ENCODE results near the gene CCR7. TPM values are rescaled to one million over a fixed set of nuclear protein-coding genes. Genes with fewer than 3 reads are reported as not detected.
A peak's percentile ranks its signal among the peaks of the same experiment; 100 is the strongest.

Gene CCR7
- total RNA-seq, 6 experiments from 2014 or later: 0.12 to 0.58 (median 0.28) TPM; not detected in 2

DNA sequence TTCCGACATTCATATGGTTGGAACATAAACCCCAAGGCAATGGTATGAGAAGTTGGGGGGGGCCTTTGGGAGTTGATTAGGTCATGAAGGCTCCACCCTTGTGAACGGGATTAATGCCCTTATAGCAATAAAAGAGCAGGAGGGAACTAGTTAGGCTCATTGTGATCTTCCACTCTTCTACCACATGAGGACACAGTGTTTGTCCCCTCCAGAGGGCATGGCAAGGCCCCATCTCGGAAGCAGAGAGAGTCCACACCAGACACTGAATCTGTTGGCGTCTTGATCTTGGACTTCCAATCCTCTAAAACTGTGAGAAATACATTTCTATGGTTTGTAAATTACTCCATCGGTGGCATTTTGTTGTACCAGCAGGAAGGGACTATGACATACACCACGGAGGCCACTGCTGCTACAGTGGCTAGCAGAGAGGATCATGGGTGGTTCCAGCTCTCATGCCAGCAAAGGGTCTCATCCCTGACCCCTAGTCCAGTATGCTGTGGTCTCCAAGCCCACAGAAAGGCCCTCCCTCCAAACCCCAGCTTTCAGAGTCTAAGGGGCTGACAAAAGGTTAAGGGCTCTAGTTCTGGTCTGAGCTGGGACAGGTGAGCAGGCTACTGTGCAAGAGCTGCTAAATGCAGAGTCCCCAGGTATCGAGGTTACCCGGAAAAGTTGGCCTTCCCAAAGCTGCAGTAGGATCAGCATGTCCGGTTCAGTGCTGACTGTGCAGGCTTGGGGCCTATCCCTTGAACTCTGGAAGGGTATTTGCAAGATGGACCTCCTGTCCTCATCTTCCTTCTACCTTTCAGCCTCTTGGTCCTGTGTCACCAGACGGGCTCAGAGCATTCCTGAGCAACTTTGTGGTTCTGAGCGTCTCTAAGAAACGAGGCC is 12.2 kb downstream of the CCR7 start:
- Histone ChIP-seq H3K4me3 (no peak overlapping the region), H3K36me3 (no peaks in the 10 kb centered on the region), H3K9me3 (no peaks in the 10 kb centered on the region), H3K27me3 (no peaks in the 10 kb centered on the region), H3K4me1 (peaks cover 0 to 51% (median 23%) of the 10 kb centered on the region in 4 donors), H3K27ac (peak overlapping the region; percentile 34 to 87 (median 82))
- intact Hi-C loops (cut with DNase I): no loop called here
- peak in 2 of 3 donors; percentile 21 to 37 for DNase-seq
- TF ChIP-seq, protein P1, sequence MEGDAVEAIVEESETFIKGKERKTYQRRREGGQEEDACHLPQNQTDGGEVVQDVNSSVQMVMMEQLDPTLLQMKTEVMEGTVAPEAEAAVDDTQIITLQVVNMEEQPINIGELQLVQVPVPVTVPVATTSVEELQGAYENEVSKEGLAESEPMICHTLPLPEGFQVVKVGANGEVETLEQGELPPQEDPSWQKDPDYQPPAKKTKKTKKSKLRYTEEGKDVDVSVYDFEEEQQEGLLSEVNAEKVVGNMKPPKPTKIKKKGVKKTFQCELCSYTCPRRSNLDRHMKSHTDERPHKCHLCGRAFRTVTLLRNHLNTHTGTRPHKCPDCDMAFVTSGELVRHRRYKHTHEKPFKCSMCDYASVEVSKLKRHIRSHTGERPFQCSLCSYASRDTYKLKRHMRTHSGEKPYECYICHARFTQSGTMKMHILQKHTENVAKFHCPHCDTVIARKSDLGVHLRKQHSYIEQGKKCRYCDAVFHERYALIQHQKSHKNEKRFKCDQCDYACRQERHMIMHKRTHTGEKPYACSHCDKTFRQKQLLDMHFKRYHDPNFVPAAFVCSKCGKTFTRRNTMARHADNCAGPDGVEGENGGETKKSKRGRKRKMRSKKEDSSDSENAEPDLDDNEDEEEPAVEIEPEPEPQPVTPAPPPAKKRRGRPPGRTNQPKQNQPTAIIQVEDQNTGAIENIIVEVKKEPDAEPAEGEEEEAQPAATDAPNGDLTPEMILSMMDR (IDR thresholded peaks at IDR 0.05): no peak
- no peak for TF ChIP-seq POLR2A (IDR thresholded peaks at IDR 0.05)
- ATAC-seq: no peak
- 79% methylated on average over 7 of the region's 12 CpGs for WGBS (ENCODE audit: insufficient coverage, low coverage, low lambda C conversion rate, missing lambda C conversion rate)

DNA sequence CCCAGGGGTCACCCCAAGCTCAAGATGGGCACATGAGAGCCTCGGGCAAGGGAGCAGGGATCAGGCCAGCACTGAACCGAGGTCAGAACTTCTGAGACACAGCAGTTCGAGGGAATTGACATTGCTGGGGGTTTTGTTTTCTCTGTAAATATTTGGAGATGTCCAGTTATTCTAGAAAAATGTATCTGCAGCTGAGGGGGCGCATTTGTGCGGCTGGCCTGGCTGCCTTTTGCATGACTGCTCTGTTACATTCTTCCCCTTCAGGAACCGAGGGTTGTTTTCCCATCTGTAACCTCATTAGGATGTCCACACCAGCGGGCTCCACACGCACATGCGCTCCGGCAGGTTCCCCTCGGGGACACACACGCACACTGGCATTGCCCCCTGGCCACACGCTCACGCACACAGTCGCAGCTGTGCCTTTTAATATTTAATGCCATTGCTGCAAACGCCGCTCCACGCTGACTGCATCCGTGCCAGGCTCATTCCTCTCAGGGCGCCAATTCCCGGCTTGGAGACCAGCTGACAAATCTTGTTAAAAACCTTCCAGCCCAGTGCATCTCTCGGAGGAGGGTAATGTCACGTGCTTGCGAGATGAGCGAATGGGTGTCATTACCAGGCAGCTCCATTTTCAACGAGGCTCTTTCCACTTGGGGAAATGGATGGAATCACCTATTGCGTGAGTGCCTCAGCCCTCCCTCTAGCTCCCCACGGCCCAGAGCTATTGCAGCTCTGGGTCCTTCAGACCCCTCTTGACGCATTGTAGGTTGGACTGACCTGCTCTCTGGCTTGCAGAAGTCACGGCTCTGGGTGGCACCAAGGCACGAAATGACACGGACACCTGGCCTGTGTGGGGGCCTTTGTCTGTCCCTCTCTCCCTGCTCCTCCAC is 13.1 kb downstream of the CCR7 start:
- DNase-seq (peak; percentile 39 to 61 (median 56)), ATAC-seq (peak in 1 of 4 donors; percentile 7)
- intact Hi-C loops (cut with DNase I): no loop called here
- Histone ChIP-seq H3K36me3 (no peaks in the 10 kb centered on the region), H3K4me3 (no peak overlapping the region), H3K27me3 (no peaks in the 10 kb centered on the region), H3K27ac (peak overlapping the region; percentile 71 to 87 (median 82)), H3K4me1 (peaks cover 0 to 60% (median 25%) of the 10 kb centered on the region in 4 donors), H3K9me3 (no peaks in the 10 kb centered on the region)
- TF ChIP-seq, protein P1 (IDR thresholded peaks at IDR 0.05): no peak
- no peak for TF ChIP-seq POLR2A (IDR thresholded peaks at IDR 0.05)
- WGBS (ENCODE audit: insufficient coverage, low coverage, low lambda C conversion rate, missing lambda C conversion rate): 34% methylated on average over 26 of the region's 32 CpGs

DNA sequence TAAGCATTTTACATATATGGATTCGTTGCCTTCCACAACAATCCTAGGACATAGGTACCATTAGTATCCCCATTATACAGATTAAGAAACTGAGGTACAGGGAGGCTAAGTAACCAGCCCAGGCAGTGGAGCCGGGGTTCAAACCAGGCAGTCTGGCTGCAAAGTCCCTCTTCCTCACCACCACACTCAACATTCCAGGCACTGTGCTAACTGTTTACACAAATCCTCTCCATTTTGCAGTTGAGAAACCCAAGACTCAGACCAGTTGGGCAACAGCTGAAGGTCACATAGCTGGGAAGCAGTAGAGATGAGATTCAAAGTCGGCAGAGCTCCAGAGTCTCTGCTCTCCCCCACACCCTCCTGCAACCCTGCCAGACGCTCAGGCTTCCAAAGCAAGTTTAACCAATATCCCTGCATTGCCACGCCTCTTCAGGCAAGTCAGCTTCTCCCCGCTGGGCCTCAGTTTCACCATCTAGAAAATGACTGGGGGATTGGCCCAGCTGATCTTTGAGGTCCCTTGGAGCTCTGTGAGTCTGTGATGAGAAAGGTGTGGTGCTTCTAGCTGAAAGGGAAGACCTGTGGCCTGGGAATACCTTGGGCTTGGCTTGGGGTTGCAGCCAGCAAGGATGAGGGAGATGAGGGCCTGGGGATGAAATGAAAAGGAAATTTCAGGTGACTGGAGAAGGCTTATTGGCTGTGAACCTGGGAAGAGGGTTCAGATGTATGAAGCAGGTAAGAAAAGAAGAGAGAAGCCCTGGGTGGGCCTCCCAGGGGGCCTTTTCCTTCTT is 14.0 kb downstream of the CCR7 start:
- WGBS (ENCODE audit: insufficient coverage, low coverage, low lambda C conversion rate, missing lambda C conversion rate): 53% methylated on average over 4 of the region's 6 CpGs
- peak; percentile 78 to 91 (median 90) for DNase-seq
- no peaks in the 10 kb centered on the region for H3K9me3 ChIP-seq
- TF ChIP-seq, protein P1 (IDR thresholded peaks at IDR 0.05): no peak
- TF ChIP-seq POLR2A (IDR thresholded peaks at IDR 0.05): no peak
- H3K36me3 ChIP-seq: no peaks in the 10 kb centered on the region
- H3K4me1 ChIP-seq: peaks cover 0 to 65% (median 25%) of the 10 kb centered on the region in 4 donors
- no peak overlapping the region for H3K4me3 ChIP-seq
- peak overlapping the region; percentile 71 to 87 (median 82) for H3K27ac ChIP-seq
- intact Hi-C loops (cut with DNase I): no loop called here
- no peaks in the 10 kb centered on the region for H3K27me3 ChIP-seq
- ATAC-seq: peak; percentile 55 to 71 (median 56)

DNA sequence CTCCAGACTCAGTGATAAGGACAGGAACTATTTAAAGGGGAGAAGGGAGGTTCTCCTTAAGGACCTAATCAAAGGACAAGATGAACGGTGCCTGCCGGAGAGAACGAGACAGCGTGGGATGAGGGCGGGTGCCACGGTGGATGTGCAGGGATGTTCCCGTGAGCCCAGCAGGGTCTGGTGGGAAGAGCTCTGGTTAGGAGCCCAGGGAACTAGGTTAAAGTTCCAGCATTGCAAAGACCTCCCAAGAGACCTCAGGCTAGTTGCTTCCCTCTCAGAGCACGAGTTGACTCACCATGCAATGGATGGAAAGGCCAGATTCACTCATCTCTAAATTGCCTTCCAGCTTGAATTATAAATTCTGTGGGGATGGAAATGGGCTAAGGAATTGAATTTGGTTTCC is 14.7 kb downstream of the CCR7 start:
- Histone ChIP-seq H3K27me3 (no peaks in the 10 kb centered on the region), H3K27ac (peak overlapping the region; percentile 38 to 87 (median 47)), H3K4me3 (no peak overlapping the region), H3K36me3 (no peaks in the 10 kb centered on the region), H3K9me3 (no peaks in the 10 kb centered on the region), H3K4me1 (peaks cover 0 to 65% (median 25%) of the 10 kb centered on the region in 4 donors)
- TF ChIP-seq POLR2A (IDR thresholded peaks at IDR 0.05): no peak
- TF ChIP-seq, protein P1 (IDR thresholded peaks at IDR 0.05): no peak
- ATAC-seq (no peak), DNase-seq (peak in 2 of 3 donors; percentile 41)
- intact Hi-C loops (cut with DNase I): no loop called here
- 87% methylated on average over 7 of the region's 8 CpGs for WGBS (ENCODE audit: insufficient coverage, low coverage, low lambda C conversion rate, missing lambda C conversion rate)
